Activated CD4-positive, alpha-beta T cell treated with anti-CD3 and anti-CD28 coated beads for 1 hour (primary cell): Measurements from ENCODE around the gene OR51B6.
"Not testable (repeated sequence)": the region's sequence is repeated elsewhere in the genome, so short reads cannot be mapped to it uniquely, and the experiment has no call there.

Experiments used
- DNase-seq: peaks from one replicate; pipeline ENCODE4 v3.0.0-alpha.2; 2020

The OR51B6 gene, protein sequence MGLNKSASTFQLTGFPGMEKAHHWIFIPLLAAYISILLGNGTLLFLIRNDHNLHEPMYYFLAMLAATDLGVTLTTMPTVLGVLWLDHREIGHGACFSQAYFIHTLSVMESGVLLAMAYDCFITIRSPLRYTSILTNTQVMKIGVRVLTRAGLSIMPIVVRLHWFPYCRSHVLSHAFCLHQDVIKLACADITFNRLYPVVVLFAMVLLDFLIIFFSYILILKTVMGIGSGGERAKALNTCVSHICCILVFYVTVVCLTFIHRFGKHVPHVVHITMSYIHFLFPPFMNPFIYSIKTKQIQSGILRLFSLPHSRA

DNA sequence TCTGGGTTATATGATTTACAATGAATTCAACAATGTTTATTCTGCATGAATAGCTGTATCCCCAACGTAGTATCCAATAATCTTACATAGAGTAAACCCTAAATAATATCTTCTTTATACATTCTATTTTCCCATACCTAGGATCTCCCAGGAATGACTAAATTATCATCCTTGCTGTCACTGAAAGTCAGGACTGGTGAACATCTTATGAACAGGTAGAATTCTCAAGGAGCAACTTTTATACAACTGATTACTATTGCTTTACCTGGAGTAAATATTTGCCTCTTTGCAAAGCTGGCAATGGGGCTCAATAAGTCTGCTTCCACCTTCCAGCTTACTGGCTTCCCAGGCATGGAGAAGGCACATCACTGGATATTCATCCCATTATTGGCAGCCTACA is at the start of gene OR51B6:
Gene OR51B6, plus strand, starts transcription at position 301 of the 400 bp plus-strand sequence. Its CDS starts 0 bp downstream, at position 301.
- no peak for DNase-seq

DNA sequence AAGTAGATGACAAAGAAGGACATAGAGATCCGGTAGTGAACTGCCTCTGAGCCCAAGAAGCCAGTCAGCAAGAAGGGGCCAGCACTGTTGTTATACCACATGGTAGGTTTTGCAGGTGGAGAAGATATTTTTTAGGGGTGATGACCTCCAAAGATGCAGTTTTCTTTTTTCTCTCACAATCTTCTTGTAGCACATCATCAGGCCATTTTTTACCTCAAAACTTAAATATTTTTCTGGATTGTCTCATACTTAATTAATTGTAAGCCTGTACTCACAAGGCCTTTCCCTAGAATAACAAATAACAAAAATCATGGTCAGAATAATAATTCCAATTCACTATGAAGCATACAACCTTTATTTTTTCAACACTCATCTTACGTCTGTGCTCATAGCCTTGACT is 49.5 kb upstream of the OR51B6 start, which contains the start of gene OR51B4:
Gene OR51B4, minus strand, starts transcription at position 101 of the 400 bp plus-strand sequence. Its CDS starts 0 bp downstream, at position 101.
- DNase-seq, result no peak

DNA sequence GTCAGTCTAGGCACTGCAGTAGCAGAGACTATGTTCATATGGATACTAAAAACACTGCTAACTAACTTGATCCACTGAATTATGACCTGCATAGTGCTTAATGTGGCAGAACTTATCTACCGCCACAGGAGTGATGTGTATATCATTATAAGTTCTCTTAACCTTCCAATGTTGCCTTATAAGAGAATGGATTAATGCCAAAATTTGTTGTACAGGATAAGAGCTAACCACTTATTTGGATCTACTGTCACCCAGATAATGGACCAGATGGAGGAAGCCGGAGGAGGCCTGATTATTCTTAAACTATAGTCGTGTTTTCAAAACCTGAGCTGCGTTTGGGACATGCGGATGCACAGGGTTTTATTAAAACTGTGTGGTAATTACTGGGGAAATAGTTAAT is 47.7 kb upstream of the OR51B6 start:
- DNase-seq, result no peak

DNA sequence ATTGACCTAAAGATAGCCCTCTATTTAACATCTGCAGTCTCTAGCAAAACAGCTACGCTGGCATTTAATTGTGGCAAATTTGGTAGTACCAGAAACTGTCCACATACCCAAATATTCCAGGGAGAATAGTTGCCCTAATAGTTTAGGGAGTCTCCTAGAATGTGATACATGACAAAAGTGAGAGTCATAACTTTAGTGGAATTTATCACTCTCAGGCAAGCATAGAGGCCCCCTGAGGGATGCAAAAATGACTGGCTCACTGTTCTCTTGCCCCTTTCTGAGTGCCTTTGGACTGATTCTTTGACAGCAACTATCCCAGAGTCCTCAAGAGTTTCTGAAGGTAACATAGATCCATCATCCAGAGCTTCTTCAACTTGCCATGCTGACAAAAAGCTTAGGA is 47.3 kb upstream of the OR51B6 start:
- DNase-seq, result no peak

DNA sequence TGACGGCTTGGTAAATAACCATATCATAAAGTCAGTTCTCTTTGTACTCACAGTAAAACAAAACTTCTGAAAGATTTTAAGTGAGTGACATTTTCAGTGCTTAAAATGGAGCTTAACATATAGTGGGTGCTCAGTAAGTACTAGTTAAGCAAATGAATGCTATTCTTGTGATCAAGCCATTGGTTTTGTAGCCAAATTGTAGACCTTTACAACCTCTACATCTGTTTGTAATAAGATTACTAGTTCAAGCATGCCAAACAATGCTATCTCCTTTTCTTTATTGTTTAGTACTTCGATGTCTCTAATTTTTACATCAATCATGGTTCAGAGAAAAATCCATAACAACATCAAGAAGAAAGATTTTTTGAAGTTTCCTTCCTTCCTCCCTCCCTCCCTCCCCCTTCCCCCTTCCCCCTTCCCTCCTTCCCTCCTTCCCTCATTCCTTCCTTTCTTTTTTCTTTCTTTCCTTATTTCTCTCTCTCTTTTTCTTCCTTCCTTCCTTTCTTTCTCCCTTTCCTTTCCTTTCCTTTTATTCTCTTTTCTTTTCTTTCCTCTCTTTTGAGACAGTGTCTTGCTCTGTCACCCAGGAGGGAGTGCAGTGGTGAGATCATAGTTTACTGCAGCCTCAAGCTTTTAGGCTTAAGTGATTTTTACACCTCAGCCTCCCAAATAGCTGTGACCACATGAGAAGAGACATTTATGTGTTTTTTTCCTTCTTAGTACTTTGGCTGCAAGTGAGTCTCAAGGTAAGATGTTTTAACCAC is 43.9 kb upstream of the OR51B6 start:
- no peak for DNase-seq

DNA sequence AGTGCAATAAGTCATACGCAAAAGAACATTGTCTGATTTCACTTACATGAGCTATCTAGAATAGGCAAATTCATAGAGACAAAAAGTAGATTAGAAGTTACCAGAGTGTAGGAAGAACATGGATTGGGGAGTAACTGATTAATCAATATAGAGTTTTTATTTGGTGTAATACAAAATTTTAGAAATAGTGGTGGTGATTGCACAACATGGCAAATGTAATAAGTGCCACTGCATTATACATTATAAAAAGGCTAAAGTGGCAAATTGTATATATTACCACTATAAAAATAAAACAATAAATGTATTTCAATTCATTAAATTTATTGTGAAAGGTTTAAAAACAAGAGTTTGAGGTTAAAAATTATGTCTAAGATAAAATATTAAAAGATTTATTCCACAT is 40.9 kb upstream of the OR51B6 start:
- no peak for DNase-seq

DNA sequence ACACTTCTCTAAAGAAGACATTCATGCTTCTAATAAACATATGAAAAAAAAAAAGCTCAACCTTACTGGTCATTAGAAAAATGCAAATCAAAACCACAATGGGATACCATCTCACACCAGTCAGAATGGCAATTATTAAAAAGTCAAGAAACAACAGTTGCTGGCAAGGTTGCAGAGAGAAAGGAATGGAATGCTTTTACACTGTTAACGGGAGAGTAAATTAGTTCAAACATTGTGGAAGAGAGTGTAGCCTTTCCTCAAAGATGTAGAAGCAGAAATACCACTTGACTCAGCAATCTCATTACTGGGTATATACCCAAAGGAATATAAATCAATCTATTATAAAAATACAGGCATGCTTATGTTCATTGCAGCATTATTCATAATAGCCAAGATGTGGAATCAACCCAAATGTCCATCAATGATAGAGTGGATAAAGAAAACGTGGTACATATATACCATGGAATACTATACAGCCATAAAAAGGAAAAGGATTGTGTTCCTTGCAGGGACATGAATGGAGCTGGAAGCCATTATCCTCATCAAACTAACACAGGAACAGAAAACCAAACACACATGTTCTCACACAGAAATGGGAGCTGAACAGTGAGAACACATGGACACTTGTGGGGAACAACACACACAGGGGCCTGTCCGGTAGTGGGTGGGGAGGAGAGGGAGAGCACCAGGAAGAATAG is 37.8 kb upstream of the OR51B6 start:
- not testable (repeated sequence) for DNase-seq

DNA sequence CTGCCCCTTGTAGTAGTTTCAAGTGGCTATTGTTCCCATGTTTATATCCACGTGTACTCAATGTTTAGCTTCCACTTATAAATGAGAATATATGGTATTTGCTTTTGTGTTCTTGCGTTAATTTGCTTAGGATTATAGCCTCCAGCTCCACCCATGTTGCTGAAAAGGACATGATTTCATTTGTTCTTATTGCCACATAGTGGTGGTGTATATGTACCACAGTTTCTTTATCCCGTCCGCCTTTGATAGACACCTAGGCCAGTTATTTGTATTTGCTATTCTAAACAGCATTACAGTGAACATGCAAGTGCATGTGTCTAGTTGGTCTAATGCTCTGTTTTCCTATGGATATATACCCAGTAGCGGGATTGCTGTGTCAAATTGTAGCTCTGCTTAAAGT is 34.0 kb upstream of the OR51B6 start:
- no peak for DNase-seq

DNA sequence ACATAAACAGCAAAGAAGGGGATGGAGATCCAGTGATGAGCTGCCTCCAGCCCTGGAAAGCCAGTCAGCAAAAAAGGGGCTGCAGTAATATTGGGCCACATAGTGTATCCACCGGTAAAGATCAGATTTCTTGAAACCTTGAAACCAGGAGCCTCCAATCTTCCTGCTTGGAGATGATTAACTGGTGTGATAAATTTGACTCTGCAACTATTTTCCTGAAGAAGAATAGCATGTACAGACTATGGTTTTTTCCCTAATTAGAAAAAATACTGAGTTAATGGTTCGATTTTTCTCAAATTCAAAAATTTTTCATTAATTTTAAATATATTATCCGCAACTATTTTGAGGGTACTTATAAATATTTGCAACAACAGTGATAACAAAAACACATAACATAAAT is 27.1 kb upstream of the OR51B6 start, which contains the start of gene OR51B2:
Gene OR51B2, minus strand, starts transcription at position 101 of the 400 bp plus-strand sequence. Its CDS starts 0 bp downstream, at position 101.
- DNase-seq, result no peak

DNA sequence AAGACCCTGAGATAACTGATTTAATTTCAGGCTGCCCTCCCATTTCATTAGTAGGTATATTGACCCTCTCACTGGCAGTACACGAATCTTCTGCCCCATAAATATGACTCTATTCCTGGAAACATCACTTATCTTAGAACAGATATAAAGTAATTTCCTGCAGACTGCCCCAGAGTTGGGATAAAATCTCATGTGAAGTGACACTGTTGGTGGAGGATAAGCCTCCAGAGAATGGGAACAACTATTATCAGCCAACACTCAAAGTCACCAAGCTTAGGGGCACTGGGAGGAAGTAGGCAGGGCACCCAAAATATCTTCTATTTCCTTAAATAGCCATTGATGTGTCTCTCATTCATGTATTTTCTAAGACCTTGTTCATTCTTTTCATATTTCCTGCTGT is 16.1 kb upstream of the OR51B6 start:
- no peak for DNase-seq

DNA sequence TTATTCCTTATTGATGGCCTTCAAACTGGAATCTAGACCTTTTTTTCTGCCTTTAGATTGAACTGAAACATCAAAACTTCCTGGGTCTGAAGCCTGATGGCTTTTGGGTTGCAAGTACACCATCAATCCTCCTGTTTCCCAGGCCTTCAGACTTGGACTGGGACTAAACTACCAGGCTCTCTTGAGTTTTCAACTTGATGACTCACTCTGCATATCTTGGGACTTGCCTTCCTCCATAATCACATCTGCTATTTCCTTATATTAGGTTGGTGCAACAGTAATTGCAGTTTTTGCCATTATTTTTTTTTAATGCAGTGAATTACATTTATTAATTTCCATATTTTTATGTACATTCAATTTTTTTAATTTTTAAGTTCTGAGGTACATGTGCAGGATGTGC is 15.0 kb upstream of the OR51B6 start:
- no peak for DNase-seq

DNA sequence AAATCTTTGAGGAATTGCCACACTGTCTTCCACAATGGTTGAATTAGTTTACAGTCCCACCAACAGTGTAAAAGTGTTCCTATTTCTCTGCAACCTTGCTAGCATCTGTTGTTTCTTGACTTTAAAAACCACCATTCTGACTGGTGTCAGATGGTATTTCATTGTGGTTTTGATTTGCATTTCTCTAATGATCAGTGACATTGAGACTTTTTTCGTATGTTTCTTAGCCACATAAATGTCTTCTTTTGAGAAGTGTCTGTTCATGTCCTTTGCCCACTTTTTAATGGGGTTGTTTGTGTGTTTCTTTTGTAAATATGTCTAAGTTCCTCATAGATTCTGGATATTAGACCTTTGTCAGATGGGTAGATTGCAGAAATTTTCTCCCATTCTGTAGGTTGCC is 14.1 kb upstream of the OR51B6 start:
- DNase-seq, result not testable (repeated sequence)

DNA sequence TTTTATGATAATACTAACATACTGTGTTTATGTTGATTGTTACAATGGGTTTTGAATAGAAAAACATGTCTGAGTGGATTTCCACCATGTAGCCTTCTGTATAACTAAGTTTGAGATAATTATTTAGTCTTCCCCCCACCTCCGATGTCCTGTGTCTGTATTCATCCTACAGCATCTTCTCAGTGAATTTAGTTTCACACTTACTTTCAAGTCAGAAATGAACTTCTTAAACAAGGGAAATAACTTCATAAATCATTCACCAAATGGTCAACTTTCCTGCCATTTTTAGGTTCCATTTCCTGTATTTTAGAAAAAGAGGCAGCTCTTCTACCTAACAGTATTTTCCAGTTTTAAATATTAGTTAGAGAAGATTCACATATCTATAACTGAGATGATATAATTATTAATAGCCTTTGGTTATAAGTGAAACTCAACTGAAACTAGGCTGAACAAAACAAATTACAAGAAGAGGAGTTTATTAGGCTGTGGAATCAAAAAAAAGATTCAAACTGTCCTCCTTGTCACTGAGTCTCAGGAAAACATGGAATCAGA is 11.5 kb upstream of the OR51B6 start:
- no peak for DNase-seq

DNA sequence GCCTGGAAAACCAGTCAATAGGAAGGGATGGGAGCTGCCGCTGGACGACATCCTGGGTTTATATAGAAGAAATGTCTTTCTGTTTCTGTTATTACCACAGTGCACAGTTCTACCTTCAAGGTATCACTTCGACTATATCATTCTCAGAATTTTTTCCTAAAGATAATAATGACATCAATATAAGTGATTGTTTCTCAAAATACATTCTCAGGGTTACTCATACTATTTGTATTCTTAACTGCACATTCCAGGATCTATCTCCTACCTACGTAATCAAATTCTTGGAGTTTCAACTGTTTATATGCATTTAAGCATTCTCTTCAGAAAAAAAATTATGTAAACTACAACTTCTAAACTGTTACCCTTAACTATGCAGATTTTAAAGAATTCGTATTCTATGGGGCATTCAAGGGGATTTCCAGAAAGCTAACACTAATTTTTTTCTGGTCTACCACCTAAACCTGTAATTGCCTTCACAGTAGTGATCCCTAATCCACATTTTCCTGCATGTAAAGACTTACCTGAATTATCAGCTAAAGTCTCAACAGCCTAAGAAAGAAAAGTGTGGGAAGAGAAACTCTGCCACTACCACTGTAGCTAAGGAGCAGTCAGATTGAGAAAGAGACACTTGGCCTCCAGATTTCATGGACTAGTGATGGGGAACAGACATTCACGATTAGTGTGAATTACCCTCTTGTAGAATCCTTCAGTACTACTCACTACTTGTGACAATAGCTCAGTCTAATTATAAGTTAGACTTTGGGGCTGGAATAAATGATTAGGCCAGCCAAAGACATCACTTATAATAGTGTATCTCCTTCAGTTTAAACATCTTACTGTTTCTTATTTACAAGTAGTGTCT is 7.6 kb upstream of the OR51B6 start, which contains the start of gene OR51B5:
Gene OR51B5, minus strand, starts transcription at position 51 of the 862 bp plus-strand sequence. Its CDS starts 0 bp downstream, at position 51.
- no peak for DNase-seq

DNA sequence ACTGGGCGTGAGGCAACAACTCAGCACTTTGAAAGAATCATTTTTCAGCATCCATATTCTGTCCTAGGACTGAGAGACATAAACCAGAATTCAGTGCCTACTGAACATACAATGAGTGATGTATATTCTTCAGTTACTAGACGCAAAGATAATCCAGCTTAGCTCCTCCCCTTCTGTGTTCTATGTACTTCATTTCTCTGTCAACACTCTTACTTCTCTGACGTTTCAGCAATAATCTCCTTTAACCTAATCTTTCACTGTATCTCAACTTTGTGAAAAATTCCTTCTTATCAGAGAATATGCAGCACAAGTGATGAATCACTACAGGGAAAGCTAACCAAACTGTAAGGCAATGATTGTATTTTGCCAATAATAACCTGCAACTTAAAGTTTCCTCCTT is 5.5 kb upstream of the OR51B6 start:
- no peak for DNase-seq

DNA sequence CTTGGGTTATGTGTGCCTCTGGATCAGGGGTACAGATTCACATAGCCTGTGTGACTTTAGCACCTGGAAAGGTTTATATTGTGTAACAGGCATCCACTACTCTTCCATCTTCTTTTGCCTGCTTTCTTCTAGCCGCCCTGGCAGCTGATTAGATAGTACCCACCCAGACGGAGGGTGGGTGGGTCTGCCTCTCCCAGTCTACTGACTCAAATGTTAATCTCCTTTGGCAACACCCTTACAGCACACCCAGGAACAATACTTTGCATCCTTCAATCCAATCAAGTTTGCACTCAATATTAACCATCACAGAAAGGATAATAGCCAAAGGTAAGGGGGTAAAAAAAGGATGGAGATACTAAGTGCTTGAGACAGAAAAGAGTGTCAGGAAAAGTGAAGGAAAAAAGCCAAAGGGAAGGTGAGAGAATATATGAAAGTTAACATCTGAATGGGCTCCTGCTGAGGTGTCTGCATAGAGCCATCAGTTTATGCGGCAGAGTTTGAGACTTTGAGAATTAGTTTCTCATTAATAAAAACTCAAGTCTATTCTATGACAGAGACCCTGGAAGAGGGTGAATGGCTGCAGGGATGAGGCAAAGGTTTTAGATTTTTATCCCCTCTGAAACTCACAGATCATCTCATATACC is 2.6 kb upstream of the OR51B6 start:
- no peak for DNase-seq

DNA sequence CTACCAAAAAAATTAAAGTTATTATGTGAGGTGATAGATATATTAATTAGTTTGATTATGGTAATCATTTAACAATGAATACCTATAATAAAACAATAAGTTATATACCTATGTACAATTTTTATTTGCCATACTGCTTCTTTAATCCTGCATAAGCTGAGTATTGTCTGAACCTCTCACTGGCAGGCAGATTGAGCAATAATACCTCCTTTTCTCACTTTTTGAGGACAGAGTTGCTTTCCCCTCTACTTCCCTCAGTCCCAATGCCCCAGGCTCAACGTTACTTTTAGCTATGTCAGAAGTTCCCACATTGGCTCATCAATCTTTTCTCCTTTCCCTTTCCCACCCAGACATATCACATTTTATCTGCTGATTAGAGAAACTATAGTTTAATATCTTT is 1.8 kb upstream of the OR51B6 start:
- DNase-seq, result no peak

DNA sequence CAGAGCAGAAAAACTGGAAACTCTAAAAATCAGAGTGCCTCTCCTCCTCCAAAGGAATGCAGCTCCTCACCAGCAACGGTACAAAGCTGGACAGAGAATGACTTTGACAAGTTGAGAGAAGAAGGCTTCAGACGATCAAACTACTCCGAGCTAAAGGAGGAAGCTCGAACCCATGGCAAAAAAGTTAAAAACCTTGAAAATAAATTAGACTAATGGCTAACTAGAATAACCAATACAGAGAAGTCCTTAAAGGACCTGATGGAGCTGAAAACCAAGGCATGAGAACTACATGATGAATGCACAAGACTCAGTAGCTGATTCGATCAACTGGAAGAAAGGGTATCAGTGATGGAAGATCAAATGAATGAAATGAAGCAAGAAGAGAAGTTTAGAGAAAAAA is 4.7 kb downstream of the OR51B6 start:
- DNase-seq, result not testable (repeated sequence)

DNA sequence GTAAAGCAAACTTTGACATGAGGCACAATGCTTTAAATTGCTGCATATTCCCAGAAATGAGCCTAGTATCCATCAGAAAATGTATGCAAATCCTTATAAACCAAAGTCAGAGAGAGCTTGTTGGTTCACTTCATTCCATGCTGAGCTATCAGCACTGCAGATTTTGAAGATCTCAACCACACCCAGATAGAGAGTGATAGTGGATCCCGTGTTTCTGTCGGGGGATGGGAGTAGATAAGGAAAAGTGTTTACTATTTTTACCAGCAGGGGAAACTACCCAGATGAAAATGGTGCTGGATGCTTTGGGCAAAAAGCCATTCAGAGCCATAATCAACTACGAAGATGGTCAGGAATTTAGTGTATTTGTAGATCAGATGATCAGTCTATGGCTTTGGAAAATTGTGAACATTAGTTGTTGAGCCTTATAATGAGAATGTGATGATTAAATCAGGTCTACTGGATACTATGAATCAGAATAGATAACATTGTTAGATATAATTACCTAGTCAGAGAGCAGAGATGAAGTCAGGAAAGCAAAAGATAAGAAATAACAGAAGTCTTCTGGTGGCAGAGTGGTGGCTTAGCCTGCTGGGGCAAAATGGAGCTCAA is 10.8 kb downstream of the OR51B6 start:
- no peak for DNase-seq

DNA sequence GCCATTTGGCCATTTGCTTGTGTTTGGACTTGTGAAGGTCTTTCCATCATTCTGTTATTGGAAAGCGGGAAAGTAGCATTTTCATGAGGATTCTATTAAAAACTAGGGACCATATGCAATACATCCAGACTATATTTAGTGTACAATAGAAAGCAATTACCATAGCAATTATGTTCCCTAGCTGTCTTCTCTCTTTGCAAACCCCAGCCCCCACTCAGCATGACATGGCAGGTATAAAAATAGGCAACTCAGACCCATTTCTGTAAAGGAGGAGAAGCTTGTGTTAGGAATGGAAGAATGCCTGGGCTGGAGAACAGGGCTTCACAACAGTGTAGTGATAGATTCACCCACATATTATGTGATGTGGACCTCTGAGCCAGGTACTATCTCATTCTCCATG is 12.4 kb downstream of the OR51B6 start:
- no peak for DNase-seq

DNA sequence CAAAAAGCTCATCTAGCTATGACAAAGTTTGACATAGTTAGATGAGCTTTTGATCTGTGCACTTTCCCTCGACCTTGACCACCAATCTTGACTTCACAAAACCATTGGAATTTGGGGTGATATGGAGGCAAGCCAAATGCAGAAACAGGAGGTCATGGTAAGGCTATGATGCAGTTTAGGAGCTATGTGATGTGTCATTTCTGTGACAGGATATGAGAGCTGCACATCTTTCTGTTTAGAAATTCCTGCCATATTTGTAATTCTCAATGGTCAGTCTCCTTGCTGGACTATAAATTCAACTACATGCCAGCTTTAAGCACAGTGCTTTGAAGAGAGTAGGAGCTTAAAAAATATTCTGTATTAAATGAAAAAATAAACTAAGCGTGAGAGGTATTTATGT is 12.9 kb downstream of the OR51B6 start:
- no peak for DNase-seq
